Activated CD8-positive, alpha-beta memory T cell treated with anti-CD3 and anti-CD28 coated beads, Interleukin-2, amount 10 ng/mL, durations not matched to agents 7 days and 5 days (primary cell): ENCODE results near the gene PIBF1. TPM values are rescaled to one million over a fixed set of nuclear protein-coding genes. Genes with fewer than 3 reads are reported as not detected.

Experiments
- ATAC-seq: fragments of 150-1000 bp; cut with Tn5 transposase; one replicate; pipeline ENCODE4 v1.10.0; 2021; ENCODE audit warnings: moderate library complexity
- CTCF ChIA-PET: fragments of 350-600 bp; sonication (Branson Sonifier 250); formaldehyde crosslinking; loops from one replicate; lab custom pipeline; 2021; ENCODE audit warnings: antibody characterized with exemption; lab: Charles Lee
- DNase-seq: peaks from one replicate; pipeline ENCODE4 v3.0.0-alpha.2; 2020
- H3K27ac Mint-ChIP-seq: one replicate; pipeline ENCODE4 v1.8.0; 2021; ENCODE audit warnings: mild to moderate bottlenecking, mixed read lengths
- H3K27me3 Mint-ChIP-seq: one replicate; pipeline ENCODE4 v1.8.0; 2021; ENCODE audit warnings: mixed read lengths
- H3K36me3 Mint-ChIP-seq: one replicate; pipeline ENCODE4 v1.8.0; 2021; ENCODE audit warnings: mild to moderate bottlenecking, mixed read lengths
- H3K4me1 Mint-ChIP-seq: one replicate; pipeline ENCODE4 v1.8.0; 2021; ENCODE audit warnings: mixed read lengths
- H3K4me3 Mint-ChIP-seq: one replicate; pipeline ENCODE4 v1.8.0; 2021; ENCODE audit warnings: mild to moderate bottlenecking, moderate library complexity, mixed read lengths
- H3K9me3 Mint-ChIP-seq: one replicate; pipeline ENCODE4 v1.8.0; 2022; ENCODE audit warnings: low read depth, mixed read lengths
- total RNA-seq, 2 experiments: library from RNA; stranded (reverse); gene quantifications; one replicate each; pipeline ENCODE4 v1.2.3, GENCODE V29; 2021

Gene PIBF1
- total RNA-seq, 2 experiments from 2014 or later: 15.6 to 30.3 TPM

GRCh38 chr13:73065665-73066340 lies 283.9 kb downstream of the PIBF1 start:
- ATAC-seq (no peak), DNase-seq (no peak)
- H3K27me3 Mint-ChIP-seq: peaks cover 10% of the 10 kb centered on the region
- no peak overlapping the region for H3K4me3 Mint-ChIP-seq
- no peaks in the 10 kb centered on the region for H3K9me3 Mint-ChIP-seq
- CTCF ChIA-PET: no interaction called here
- H3K36me3 Mint-ChIP-seq: peaks cover 3% of the 10 kb centered on the region
- H3K4me1 Mint-ChIP-seq: peaks cover 2% of the 10 kb centered on the region
- H3K27ac Mint-ChIP-seq: no peak overlapping the region

Other genes with a start within 250 kb of the PIBF1 start
- 10 to 100 TPM; 19.7 to 23.3 TPM for gene MZT1, start 54.5 kb upstream of the PIBF1 start, total RNA-seq
- 10 to 100 TPM; 23.3 to 27.1 TPM for gene BORA, start 54.2 kb upstream of the PIBF1 start, total RNA-seq
- 10 to 100 TPM; 32.4 to 40.4 TPM for gene DIS3, start 233 bp upstream of the PIBF1 start, total RNA-seq